ENCODE data around the gene NELL2.
"Not testable (repeated sequence)": the region's sequence is repeated elsewhere in the genome, so short reads cannot be mapped to it uniquely, and the experiment has no call there.

The NELL2 gene

DNA sequence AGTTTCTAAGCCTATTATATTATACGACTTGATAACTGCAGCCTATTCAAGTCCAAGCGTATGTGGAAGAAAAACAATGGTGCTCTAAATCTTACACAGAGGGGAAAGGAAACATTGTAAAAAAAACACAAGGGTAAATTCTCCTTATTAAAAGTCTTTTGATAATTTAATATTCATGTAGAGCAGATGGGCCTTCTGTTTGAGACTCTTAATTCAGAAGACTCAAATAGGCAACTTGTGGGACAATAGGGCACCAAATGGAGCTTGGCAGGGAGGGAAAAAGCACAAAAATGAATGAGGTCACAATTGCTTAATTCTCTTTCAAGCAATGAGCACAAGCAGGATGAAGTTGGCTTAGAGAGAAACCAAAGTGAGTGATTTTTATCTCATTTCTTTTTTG, 159.4 kb downstream of the NELL2 start:
- Histone ChIP-seq H3K27ac (ENCODE audit: low read depth, low read length) (no peak overlapping the region), H3K9me3 (ENCODE audit: control insufficient read depth in 1 of 2, low read length in 2 of 2) (no peaks in the 10 kb centered on the region), H3K36me3 (ENCODE audit: control insufficient read depth in 1 of 2, insufficient read depth in 2 of 2, low read length in 2 of 2) (no peaks in the 10 kb centered on the region), H3K4me1 (ENCODE audit: control insufficient read depth in 1 of 2, insufficient read depth in 2 of 2, low read length in 2 of 2) (no peaks in the 10 kb centered on the region), H3K4me3 (ENCODE audit: low read depth in 1 of 2, low read length in 2 of 2) (no peak overlapping the region), H3K27me3 (ENCODE audit: control insufficient read depth in 1 of 2, insufficient read depth in 2 of 2, low read length in 2 of 2) (no peaks in the 10 kb centered on the region), H3K9ac (ENCODE audit: low read depth in 1 of 2, low read length in 2 of 2) (no peak overlapping the region)

GRCh38 chr12:44711736-44712135, 164.4 kb downstream of the NELL2 start:
- Histone ChIP-seq H3K27me3 (ENCODE audit: control insufficient read depth in 1 of 2, insufficient read depth in 2 of 2, low read length in 2 of 2) (no peaks in the 10 kb centered on the region), H3K36me3 (ENCODE audit: control insufficient read depth in 1 of 2, insufficient read depth in 2 of 2, low read length in 2 of 2) (no peaks in the 10 kb centered on the region), H3K9ac (ENCODE audit: low read depth in 1 of 2, low read length in 2 of 2) (no peak overlapping the region), H3K9me3 (ENCODE audit: control insufficient read depth in 1 of 2, low read length in 2 of 2) (no peaks in the 10 kb centered on the region), H3K4me3 (ENCODE audit: low read depth in 1 of 2, low read length in 2 of 2) (no peak overlapping the region), H3K4me1 (ENCODE audit: control insufficient read depth in 1 of 2, insufficient read depth in 2 of 2, low read length in 2 of 2) (no peaks in the 10 kb centered on the region), H3K27ac (ENCODE audit: low read depth, low read length) (no peak overlapping the region)

- H3K4me1 ChIP-seq (ENCODE audit: control insufficient read depth in 1 of 2, insufficient read depth in 2 of 2, low read length in 2 of 2): no peaks in the 10 kb centered on the region
- H3K9ac ChIP-seq (ENCODE audit: low read depth in 1 of 2, low read length in 2 of 2): no peak overlapping the region
- no peaks in the 10 kb centered on the region for H3K36me3 ChIP-seq (ENCODE audit: control insufficient read depth in 1 of 2, insufficient read depth in 2 of 2, low read length in 2 of 2)
- H3K27me3 ChIP-seq (ENCODE audit: control insufficient read depth in 1 of 2, insufficient read depth in 2 of 2, low read length in 2 of 2): no peaks in the 10 kb centered on the region
- H3K27ac ChIP-seq (ENCODE audit: low read depth, low read length): no peak overlapping the region
- no peak overlapping the region for H3K4me3 ChIP-seq (ENCODE audit: low read depth in 1 of 2, low read length in 2 of 2)
- no peaks in the 10 kb centered on the region for H3K9me3 ChIP-seq (ENCODE audit: control insufficient read depth in 1 of 2, low read length in 2 of 2)
Measured at GRCh38 chr12:44709166-44709565, 166.9 kb downstream of the NELL2 start.

DNA sequence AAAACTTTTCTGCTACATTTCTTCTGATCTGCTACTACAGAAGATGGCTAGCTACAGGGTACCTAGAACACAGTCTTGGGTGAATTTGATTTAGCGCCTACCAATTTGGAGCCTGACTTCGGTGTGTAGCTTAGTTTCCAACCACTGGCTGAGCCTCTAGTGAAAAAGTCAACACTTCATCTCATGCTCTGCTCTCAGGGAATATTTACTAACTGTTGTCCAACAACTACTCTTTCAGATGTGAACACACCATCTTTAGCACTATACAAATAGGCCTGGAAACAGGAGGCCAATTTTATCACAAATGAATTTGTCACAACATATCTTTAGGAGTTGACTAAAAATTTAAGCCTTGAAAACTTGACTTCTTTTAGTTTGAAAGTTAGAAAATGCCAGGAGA, 167.9 kb downstream of the NELL2 start:
- Histone ChIP-seq H3K4me3 (ENCODE audit: low read depth in 1 of 2, low read length in 2 of 2) (no peak overlapping the region), H3K9me3 (ENCODE audit: control insufficient read depth in 1 of 2, low read length in 2 of 2) (no peaks in the 10 kb centered on the region), H3K4me1 (ENCODE audit: control insufficient read depth in 1 of 2, insufficient read depth in 2 of 2, low read length in 2 of 2) (no peaks in the 10 kb centered on the region), H3K27me3 (ENCODE audit: control insufficient read depth in 1 of 2, insufficient read depth in 2 of 2, low read length in 2 of 2) (no peaks in the 10 kb centered on the region), H3K9ac (ENCODE audit: low read depth in 1 of 2, low read length in 2 of 2) (no peak overlapping the region), H3K36me3 (ENCODE audit: control insufficient read depth in 1 of 2, insufficient read depth in 2 of 2, low read length in 2 of 2) (no peaks in the 10 kb centered on the region), H3K27ac (ENCODE audit: low read depth, low read length) (no peak overlapping the region)

- H3K9me3 ChIP-seq (ENCODE audit: control insufficient read depth in 1 of 2, low read length in 2 of 2): no peaks in the 10 kb centered on the region
- no peaks in the 10 kb centered on the region for H3K4me1 ChIP-seq (ENCODE audit: control insufficient read depth in 1 of 2, insufficient read depth in 2 of 2, low read length in 2 of 2)
- H3K36me3 ChIP-seq (ENCODE audit: control insufficient read depth in 1 of 2, insufficient read depth in 2 of 2, low read length in 2 of 2): no peaks in the 10 kb centered on the region
- H3K4me3 ChIP-seq (ENCODE audit: low read depth in 1 of 2, low read length in 2 of 2): no peak overlapping the region
- H3K9ac ChIP-seq (ENCODE audit: low read depth in 1 of 2, low read length in 2 of 2): no peak overlapping the region
- no peak overlapping the region for H3K27ac ChIP-seq (ENCODE audit: low read depth, low read length)
- no peaks in the 10 kb centered on the region for H3K27me3 ChIP-seq (ENCODE audit: control insufficient read depth in 1 of 2, insufficient read depth in 2 of 2, low read length in 2 of 2)
Measured at GRCh38 chr12:44703182-44703910, 172.8 kb downstream of the NELL2 start.

DNA sequence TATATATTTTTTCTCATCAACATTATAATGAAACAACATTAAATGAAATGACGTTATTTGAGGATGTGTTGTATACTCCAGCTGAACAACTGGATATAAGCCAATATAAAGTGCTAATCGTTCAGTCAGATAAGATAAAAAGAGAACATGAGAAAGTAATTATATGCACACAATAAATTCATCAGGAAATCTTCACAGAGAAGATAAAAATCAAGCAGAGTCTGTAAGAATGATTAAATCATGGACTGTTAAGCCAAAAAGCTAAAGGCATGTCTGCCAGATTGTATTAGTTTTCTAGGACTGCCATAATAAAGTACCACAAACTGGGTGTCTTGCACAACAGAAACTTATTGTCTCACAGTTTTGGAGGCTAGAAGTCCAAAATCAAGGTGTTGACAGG, 178.6 kb downstream of the NELL2 start:
- Histone ChIP-seq H3K4me1 (ENCODE audit: control insufficient read depth in 1 of 2, insufficient read depth in 2 of 2, low read length in 2 of 2) (no peaks in the 10 kb centered on the region), H3K9ac (ENCODE audit: low read depth in 1 of 2, low read length in 2 of 2) (no peak overlapping the region), H3K36me3 (ENCODE audit: control insufficient read depth in 1 of 2, insufficient read depth in 2 of 2, low read length in 2 of 2) (no peaks in the 10 kb centered on the region), H3K27me3 (ENCODE audit: control insufficient read depth in 1 of 2, insufficient read depth in 2 of 2, low read length in 2 of 2) (no peaks in the 10 kb centered on the region), H3K9me3 (ENCODE audit: control insufficient read depth in 1 of 2, low read length in 2 of 2) (no peaks in the 10 kb centered on the region), H3K4me3 (ENCODE audit: low read depth in 1 of 2, low read length in 2 of 2) (no peak overlapping the region), H3K27ac (ENCODE audit: low read depth, low read length) (no peak overlapping the region)

- no peaks in the 10 kb centered on the region for H3K9me3 ChIP-seq (ENCODE audit: control insufficient read depth in 1 of 2, low read length in 2 of 2)
- H3K27ac ChIP-seq (ENCODE audit: low read depth, low read length): no peak overlapping the region
- no peaks in the 10 kb centered on the region for H3K36me3 ChIP-seq (ENCODE audit: control insufficient read depth in 1 of 2, insufficient read depth in 2 of 2, low read length in 2 of 2)
- no peaks in the 10 kb centered on the region for H3K27me3 ChIP-seq (ENCODE audit: control insufficient read depth in 1 of 2, insufficient read depth in 2 of 2, low read length in 2 of 2)
- H3K4me3 ChIP-seq (ENCODE audit: low read depth in 1 of 2, low read length in 2 of 2): no peak overlapping the region
- no peak overlapping the region for H3K9ac ChIP-seq (ENCODE audit: low read depth in 1 of 2, low read length in 2 of 2)
- H3K4me1 ChIP-seq (ENCODE audit: control insufficient read depth in 1 of 2, insufficient read depth in 2 of 2, low read length in 2 of 2): no peaks in the 10 kb centered on the region
Measured at GRCh38 chr12:44696542-44696941, 179.6 kb downstream of the NELL2 start.

GRCh38 chr12:44694017-44694416, 182.1 kb downstream of the NELL2 start:
- H3K27ac ChIP-seq (ENCODE audit: low read depth, low read length): no peak overlapping the region
- H3K9me3 ChIP-seq (ENCODE audit: control insufficient read depth in 1 of 2, low read length in 2 of 2): no peaks in the 10 kb centered on the region
- no peaks in the 10 kb centered on the region for H3K4me1 ChIP-seq (ENCODE audit: control insufficient read depth in 1 of 2, insufficient read depth in 2 of 2, low read length in 2 of 2)
- H3K36me3 ChIP-seq (ENCODE audit: control insufficient read depth in 1 of 2, insufficient read depth in 2 of 2, low read length in 2 of 2): no peaks in the 10 kb centered on the region
- no peak overlapping the region for H3K9ac ChIP-seq (ENCODE audit: low read depth in 1 of 2, low read length in 2 of 2)
- no peaks in the 10 kb centered on the region for H3K27me3 ChIP-seq (ENCODE audit: control insufficient read depth in 1 of 2, insufficient read depth in 2 of 2, low read length in 2 of 2)
- H3K4me3 ChIP-seq (ENCODE audit: low read depth in 1 of 2, low read length in 2 of 2): no peak overlapping the region

DNA sequence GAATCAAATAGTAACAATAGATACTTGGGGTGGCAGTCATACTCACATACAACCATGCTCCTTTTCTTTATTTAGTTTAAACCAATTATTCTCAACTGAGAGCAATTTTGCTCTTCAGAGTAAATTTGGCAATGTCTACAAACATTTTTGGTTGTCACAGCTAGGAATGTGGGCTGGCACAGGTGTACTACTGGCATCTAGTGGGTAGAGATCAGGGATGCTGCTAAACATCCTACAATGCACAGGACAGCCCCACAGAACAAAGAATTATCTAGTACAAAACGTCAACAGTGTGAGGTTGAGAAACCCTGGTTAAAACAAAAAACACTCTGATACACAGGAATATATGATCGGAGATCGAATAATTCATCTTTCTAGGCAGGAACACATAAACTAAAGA, 186.5 kb downstream of the NELL2 start:
- no peaks in the 10 kb centered on the region for H3K9me3 ChIP-seq (ENCODE audit: control insufficient read depth in 1 of 2, low read length in 2 of 2)
- no peak overlapping the region for H3K9ac ChIP-seq (ENCODE audit: low read depth in 1 of 2, low read length in 2 of 2)
- no peak overlapping the region for H3K4me3 ChIP-seq (ENCODE audit: low read depth in 1 of 2, low read length in 2 of 2)
- H3K27me3 ChIP-seq (ENCODE audit: control insufficient read depth in 1 of 2, insufficient read depth in 2 of 2, low read length in 2 of 2): no peaks in the 10 kb centered on the region
- H3K27ac ChIP-seq (ENCODE audit: low read depth, low read length): no peak overlapping the region
- H3K4me1 ChIP-seq (ENCODE audit: control insufficient read depth in 1 of 2, insufficient read depth in 2 of 2, low read length in 2 of 2): no peaks in the 10 kb centered on the region
- H3K36me3 ChIP-seq (ENCODE audit: control insufficient read depth in 1 of 2, insufficient read depth in 2 of 2, low read length in 2 of 2): no peaks in the 10 kb centered on the region

DNA sequence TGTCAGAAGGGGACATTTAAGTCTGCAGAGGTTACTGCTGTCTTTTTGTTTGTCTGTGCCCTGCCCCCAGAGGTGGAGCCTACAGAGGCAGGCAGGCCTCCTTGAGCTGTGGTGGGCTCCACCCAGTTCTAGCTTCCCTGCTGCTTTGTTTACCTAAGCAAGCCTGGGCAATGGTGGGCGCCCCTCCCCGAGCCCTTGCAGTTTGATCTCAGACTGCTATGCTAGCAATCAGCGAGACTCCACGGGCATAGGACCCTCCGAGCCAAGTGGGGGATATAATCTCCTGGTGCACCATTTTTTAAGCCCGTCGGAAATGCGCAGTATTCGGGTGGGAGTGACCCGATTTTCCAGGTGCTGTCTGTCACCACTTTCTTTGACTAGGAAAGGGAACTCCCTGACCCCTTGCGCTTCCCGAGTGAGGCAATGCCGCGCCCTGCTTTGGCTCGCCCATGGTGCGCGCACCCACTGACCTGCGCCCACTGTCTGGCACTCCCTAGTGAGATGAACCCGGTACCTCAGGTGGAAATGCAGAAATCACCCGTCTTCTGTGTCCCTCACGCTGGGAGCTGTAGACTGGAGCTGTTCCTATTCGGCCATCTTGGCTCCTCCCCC, 189.2 kb downstream of the NELL2 start:
- not testable (repeated sequence) for H3K4me3 ChIP-seq (ENCODE audit: low read depth in 1 of 2, low read length in 2 of 2); H3K27me3 ChIP-seq (ENCODE audit: control insufficient read depth in 1 of 2, insufficient read depth in 2 of 2, low read length in 2 of 2); H3K9ac ChIP-seq (ENCODE audit: low read depth in 1 of 2, low read length in 2 of 2); H3K27ac ChIP-seq (ENCODE audit: low read depth, low read length); H3K4me1 ChIP-seq (ENCODE audit: control insufficient read depth in 1 of 2, insufficient read depth in 2 of 2, low read length in 2 of 2); H3K36me3 ChIP-seq (ENCODE audit: control insufficient read depth in 1 of 2, insufficient read depth in 2 of 2, low read length in 2 of 2); H3K9me3 ChIP-seq (ENCODE audit: control insufficient read depth in 1 of 2, low read length in 2 of 2)
